RPMI7951 (cell line): ENCODE results near the gene MMP28. TPM values are rescaled to one million over a fixed set of nuclear protein-coding genes. Genes with fewer than 3 reads are reported as not detected.

ENCODE experiments used
- DNase-seq: peaks from one replicate; pipeline ENCODE4 v3.0.0-alpha.2; 2012; ENCODE audit warnings: low read depth
- total RNA-seq: library from RNA; depleted of rRNA; stranded (reverse); fragments of >200 nt; shearing (Covaris generic); gene quantifications from 2 replicates; pipeline ENCODE4 v1.2.3, GENCODE V29; 2014

MMP28 gene
- total RNA-seq, 1 experiment from 2014 or later, result not detected

DNA sequence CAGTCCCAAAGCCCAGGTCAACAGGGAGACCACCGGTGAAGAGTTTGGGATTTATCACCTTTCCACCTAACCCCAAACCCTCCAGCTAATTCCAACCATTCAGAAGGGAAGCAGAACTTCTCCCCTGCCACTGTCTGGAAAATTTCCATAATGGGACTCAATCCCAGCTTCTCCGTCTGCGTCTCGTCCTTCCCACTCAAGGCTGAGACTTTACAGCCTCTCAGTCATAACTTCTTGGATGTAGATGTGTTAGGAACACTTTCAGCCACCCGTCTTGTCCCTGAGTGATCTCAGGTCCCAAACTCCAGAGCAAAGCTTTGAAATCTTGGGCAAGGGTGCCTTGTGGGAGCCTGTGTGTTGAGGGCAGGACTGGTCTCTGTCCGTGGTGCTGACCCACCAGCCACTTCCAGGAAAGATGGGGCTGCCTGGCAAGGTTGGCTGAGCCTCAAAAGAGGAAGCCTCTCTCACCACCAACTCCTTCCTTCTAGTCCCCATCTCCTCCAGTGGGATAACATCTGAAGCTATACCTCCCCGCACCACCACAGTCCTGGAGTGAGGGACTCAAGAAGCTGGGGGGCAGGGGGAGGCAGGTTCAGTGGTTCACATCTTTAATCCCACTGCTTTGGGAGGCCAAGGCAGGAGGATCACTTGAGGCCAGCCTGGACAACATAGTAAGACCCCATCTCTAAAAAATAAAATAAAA lies 51.7 kb downstream of the MMP28 start:
- peak; percentile 29 for DNase-seq

DNA sequence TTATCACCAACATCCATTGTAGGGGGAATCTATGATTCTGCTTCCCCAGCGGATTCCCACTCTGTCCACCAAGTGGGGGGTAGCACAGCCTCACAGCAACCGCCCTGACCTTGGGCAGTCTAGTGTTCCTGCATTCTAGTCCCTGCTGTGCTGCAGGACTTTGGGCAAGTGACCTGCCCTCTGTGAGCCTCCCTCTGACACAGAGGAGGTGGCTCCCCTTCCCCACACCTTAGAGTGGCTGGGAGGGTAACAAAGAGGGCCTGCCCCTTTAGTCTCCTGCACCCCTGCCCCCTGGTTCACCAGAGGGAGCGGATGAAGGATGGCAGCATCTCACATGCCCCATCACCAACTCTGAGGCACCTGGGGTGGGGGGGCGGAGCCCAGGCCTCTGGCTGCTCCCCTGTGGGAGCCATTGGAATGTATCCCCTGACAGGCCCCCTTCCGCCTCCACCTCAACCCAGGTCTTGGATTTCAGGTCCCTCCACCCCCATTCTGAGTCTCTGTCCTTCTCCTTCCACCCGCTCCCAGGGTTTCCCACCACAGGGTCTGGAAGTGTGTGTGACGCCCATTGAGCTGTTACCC lies 52.5 kb downstream of the MMP28 start:
- no peak for DNase-seq

DNA sequence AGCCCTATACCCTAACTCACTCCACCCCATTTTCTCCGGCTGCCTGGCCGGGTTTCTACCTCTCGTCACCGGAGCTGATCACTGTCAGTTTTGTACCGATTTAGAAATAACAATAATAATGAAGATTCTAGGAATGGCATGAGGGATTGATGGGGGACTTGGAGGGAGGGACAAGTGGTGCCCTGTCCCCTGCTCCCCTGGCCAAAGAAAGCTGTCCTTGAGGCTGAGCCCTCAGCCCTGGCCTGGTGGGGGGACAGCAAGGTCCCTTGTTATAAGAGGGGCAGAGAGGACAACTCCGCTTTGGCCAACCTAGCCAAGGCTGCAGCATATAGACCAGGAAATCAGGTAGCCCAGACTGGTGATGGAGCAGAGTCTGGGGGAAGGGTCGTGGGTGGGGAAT lies 52.9 kb downstream of the MMP28 start:
- no peak for DNase-seq

- DNase-seq, result no peak
Observed at GRCh38 chr17:35740997-35741931, 54.2 kb downstream of the MMP28 start.

DNA sequence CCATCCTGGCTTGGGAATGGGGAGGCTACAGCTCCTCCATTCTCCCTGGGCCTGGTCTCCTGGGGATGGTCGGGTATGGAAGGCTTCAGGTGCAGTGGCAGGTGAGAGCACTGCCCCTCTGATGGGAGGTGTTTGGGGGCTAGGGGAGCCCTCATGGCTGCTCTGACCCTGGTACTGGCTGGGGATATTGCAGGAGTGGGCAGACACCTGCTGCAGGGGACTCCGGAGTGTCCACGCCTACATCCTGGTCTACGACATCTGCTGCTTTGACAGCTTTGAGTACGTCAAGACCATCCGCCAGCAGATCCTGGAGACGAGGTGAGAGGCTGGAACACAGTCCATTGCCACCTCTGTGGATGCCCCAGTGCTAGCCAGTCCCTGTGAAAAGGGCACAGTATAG lies 55.2 kb downstream of the MMP28 start:
- no peak for DNase-seq

GRCh38 chr17:35738519-35739133 lies 56.8 kb downstream of the MMP28 start:
- no peak for DNase-seq

DNA sequence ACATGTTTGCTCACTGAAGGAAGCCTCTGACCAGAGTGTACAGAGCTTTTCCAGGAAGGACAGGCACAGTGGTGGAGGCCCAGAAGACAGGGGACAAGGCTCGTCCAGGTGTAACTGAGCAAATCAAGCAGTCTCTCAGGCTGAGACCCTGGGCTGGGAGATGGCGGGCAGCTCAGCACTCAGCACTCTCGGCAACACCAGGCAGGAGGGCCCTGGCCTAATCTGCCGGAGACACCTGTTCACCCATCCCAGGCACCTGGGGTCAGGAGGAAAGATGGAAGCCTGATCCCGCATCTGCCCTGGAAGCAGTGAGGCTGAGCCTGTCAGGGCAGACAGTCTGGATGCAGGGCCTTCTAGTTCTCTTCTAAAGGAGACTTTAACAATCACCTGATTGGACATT lies 59.2 kb downstream of the MMP28 start:
- no peak for DNase-seq

- DNase-seq, result no peak
Observed at GRCh38 chr17:35735036-35735805, 60.2 kb downstream of the MMP28 start.

DNA sequence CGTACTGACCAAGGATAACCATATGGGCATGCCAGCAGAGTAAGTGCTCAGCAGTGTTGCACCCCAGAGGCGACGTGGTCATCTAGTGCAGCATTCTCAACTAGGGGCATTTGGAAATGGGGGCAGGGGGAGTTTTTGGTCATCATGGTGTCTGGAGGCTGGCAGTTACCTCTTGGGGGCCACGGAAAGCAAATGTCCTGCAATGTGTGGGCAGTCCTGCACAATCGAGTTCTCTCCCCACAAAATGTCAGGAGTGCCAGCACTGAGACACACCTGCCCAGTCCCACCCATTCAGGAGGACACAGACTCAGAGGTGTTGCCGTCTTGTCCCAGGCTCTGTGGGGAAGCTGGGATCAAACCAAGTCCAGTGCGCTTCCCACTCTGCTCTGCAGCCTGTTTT lies 61.0 kb downstream of the MMP28 start:
- no peak for DNase-seq

GRCh38 chr17:35733366-35733765 lies 62.1 kb downstream of the MMP28 start:
- peak; percentile 18 for DNase-seq

- no peak for DNase-seq
Observed at GRCh38 chr17:35732806-35733136, 62.7 kb downstream of the MMP28 start.

DNA sequence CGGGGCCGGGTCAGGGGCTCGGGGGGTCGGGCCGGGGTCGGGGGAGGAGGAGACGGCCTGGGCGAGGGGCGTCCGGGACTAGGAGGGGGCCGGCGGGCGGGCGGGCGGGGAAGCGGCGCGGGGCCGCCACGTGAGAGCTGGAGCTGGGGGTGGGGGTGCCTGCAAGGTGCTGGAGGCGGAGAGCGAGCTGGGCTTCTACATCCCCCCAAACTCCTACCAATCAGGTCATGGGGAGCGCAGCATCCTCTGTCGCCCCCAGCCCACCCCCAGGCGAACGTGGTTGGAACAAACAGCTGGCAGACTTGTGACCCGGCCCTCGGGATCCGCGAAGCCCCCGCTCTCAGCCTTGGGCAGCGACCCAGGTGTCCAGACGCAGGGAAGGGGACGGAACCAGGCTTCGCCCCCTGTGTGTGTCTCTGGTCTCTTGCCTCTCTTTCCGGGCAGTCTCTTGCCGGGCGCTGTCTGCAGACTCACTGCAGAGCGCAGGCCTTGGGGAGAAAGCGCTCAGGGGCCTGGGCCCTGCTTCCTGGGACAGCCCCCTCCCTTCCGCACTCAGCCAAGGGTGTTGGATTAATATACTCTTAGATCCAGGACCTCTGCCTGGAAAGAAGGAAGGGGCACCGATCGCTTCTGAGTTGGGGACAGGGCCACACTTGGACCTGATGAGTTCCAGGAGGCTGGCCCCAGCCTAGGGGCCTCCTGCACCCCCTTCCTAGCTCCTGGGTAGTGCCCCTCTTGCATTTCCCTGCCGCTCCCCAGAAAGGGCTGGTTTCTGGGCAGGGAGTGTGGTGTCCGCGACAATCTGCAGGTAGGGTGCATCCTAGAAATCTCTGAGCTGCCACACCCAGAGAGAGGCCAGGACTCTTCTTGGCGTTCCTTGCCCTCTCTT lies 63.3 kb downstream of the MMP28 start:
- DNase-seq, result no peak

GRCh38 chr17:35731239-35731916 lies 64.1 kb downstream of the MMP28 start, which contains the start of gene RASL10B:
TSS of gene RASL10B (plus strand) at chr17:35731639. CDS start at chr17:35735185, 3,546 bp downstream.
- DNase-seq, result peak; percentile 24

GRCh38 chr17:35730400-35731005 lies 64.9 kb downstream of the MMP28 start:
- DNase-seq, result no peak

- no peak for DNase-seq
Observed at GRCh38 chr17:35729405-35729833, 66.0 kb downstream of the MMP28 start.

- DNase-seq, result no peak
Observed at GRCh38 chr17:35728551-35728950, 66.9 kb downstream of the MMP28 start.

GRCh38 chr17:35727635-35728034 lies 67.8 kb downstream of the MMP28 start:
- no peak for DNase-seq

DNA sequence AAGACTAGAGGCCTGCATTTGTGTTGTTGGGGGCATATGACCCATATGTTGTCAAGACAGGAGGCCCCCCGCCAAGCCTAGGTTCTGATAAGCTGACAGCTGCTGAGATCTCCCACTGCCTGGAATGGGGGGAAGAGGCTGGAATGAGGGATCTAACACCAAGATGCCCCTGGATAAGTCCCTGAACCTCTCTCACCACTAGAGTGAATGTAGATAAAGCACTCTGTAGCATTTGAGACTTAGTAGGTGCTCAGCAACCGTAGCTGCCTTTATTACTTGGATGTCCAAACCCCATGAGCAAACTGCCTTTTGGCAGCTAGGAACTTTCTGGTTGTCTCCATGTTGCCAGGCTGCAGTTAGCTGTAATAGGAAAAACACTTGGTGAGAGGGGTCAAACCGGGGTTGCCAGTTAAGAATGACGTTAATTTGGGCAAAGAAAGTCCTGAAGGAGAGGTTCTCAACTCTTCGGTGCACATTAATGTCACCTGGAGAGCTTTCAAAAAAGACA lies 68.4 kb downstream of the MMP28 start:
- no peak for DNase-seq
